Activated T-cell treated with anti-CD3 and anti-CD28 coated beads, Interleukin-2, amount 50 U/mL, for 48 hours (primary cell): ENCODE data around the gene PCCB.
"Not testable (repeated sequence)": the region's sequence is repeated elsewhere in the genome, so short reads cannot be mapped to it uniquely, and the experiment has no call there.

ENCODE experiments used
- DNase-seq, 2 experiments: peaks; one replicate each; pipeline ENCODE4 v3.0.0-alpha.2; 2020

Gene PCCB

DNA sequence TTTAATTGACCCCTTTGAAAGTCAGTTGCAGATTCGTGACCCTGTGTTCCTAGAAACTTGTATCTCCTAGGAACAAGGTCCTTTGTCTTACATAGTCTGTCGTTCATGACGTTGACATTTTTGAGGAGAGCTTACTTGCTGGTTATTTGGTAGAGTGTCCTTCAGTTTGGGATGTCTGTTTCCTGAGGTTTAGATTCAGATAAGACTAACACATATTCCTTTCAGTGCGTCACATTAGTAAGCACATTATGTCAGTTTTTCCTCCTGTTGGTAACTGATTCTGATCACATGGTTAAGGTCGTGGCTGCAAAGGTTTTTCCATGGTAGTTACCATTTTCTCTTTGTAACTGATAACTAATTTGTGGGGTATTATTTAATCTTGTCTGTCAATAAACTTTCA is 80.8 kb downstream of the PCCB start:
- no peak for DNase-seq

GRCh38 chr3:136332302-136332701 is 82.2 kb downstream of the PCCB start:
- DNase-seq, result no peak

- DNase-seq, result no peak
Observed at GRCh38 chr3:136332776-136333175, 82.6 kb downstream of the PCCB start.

DNA sequence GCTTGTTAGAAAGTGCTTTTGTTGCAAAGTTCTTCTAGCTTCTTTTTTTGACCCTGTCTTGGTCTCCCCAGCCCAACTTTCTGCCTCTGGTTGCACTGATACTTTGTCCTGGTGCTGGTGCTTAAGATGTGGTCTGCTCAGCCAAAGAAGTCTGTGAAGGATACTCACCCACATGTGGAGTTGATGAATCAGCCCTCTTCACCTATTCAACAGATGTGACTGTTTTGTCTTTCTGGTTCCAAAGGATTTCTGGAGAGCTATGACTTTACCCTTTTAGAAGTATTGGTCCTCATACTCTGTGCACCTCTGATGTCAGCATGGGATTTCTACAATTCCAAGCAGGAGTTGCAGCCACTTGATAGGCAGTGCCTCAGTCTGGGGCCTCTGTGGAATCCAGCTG is 84.1 kb downstream of the PCCB start:
- no peak for DNase-seq

GRCh38 chr3:136334726-136335125 is 84.6 kb downstream of the PCCB start:
- DNase-seq, result not testable (repeated sequence)

DNA sequence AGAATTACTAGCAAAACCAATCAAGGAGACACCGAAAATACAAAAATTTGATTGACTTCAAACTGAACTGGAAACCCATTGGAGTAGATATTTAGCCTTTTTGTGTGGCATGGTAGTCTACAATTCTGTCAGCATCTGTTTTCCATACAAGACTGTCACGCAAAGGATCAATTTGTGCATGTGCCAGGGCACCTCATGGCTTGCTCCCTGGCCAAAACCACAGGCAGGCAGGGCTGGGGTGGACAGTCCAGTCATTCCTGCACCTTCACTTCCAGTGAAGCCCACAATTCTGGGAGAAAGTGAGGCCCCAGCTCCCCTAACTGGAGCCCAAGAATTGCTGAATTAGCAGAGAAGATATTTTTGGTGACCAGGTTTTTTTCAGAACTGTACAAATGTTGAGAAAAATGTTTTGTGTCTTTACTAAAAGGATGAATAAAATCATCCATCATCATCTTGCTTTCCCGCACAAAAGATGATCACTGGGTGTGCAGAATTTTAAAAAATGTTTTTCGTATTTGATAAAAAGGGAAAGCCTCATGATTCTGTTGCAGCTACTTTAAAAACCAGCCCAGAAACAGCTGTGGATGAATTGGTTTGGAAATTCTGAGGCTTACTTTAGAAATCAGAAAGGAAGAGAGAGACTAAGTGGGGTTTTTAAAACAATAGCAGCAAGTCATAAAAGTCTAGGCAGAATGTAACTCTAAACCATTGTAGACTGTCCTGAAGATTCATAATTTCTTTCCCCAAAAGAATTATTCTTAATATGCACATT is 86.4 kb downstream of the PCCB start:
- no peak for DNase-seq

DNA sequence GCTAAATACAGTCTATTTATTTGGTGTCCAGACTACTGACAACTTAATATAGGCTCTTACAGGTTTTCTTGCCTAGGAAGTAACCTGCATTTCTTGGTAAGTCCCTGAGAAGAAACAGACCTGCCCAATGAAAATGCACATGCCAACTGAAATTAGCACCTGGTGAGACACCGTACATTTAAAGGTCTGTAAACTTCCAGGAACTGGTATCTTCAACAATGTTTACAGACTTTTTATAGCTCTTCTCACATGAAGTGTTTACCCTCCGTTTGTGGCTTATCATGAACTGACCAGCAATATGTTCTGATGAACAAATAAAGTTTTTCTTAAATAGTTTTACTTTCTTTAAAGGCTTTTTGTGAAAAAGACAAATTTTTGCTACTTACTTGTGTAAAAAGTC is 93.3 kb downstream of the PCCB start:
- no peak for DNase-seq

DNA sequence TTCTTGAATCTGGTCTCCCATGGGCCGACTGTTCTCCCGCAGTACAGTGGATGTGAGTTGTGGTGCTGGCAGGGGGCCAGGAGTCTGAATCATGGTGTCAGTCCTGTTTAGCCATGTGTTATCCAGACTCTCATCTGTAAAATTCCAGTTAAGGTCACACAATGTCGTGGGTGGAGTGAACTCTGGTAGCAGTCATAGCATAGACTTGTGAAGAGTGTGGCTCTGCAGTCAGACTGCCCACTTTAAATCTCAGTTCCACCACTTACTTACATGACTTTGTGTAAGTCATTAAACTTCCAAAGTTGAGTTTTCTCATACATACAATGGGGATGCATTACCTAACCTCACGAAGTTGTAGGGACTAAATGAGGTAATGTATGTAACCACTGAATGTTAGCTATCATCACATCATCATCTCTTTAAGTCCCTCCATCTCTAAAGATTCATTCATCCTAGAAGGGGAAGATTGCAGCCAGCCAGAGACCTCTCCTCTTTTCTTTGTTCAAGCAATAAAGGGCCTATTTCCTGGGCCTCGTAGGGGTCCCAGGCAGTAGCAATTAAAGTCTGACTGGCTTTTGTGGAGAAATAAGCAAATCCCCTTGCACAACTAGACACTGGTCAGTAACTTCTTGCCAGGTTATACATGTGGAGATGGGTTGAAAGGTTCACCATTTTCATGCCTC is 93.9 kb downstream of the PCCB start:
- DNase-seq, result no peak

DNA sequence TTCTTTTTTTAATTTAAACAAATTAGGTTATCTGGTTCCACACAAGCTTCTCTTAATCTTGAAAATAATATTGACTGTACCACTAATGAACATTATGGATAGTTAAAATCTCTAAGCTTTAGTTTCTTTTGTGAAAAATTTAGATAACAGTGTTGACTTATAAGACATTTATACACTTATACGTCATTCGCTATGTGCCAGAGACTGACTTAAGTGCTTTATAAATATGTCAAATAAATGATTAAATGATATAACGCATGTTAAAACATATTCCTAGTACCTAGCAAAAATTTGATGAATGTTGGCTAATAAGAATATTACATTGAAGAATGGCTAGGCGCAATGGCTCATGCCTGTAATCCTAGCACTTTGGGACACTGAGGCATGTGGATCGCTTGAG is 96.3 kb downstream of the PCCB start:
- no peak for DNase-seq

- no peak for DNase-seq
Observed at GRCh38 chr3:136350132-136350531, 100.0 kb downstream of the PCCB start.

GRCh38 chr3:136350557-136350956 is 100.4 kb downstream of the PCCB start:
- no peak for DNase-seq

- no peak for DNase-seq
Observed at GRCh38 chr3:136351351-136351750, 101.2 kb downstream of the PCCB start.

DNA sequence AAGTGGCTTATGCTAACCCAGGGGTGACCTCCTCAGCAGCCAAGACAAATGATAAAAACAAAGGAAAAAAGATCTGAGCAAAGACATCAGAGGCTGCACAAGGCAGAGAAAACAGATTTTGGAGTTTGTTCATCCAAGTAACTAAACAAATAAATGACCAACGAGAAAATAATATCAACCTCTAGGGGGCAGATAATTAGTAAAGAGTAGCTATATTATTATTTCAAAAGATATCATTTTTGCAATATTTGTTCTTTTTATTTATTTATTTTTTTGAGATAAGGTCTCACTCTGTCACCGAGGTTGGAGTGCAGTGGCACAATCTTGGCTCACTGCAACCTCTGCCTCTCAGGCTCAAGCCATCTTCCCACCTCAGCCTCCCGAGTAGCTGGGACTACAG is 101.8 kb downstream of the PCCB start:
- no peak for DNase-seq

DNA sequence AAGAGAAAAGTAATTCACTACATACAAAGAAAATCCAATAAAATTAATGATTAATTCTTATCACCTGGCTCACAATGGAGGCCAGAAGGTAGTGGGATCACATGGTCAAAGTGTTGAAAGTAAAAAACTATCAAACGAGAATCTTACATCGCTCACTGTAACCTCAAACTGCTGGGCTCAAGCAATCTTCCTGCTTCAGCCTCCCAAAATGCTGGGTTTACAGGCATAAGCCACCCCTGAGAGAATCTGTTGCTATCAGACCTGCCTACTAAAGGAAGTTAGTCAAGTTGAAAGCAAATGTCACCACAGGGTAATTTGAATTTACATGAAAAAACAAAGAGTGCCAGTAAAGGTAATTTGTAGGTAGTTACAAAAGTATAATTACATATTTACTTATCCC is 103.3 kb downstream of the PCCB start:
- no peak for DNase-seq

GRCh38 chr3:136366289-136366688 is 116.1 kb downstream of the PCCB start:
- DNase-seq, result no peak

DNA sequence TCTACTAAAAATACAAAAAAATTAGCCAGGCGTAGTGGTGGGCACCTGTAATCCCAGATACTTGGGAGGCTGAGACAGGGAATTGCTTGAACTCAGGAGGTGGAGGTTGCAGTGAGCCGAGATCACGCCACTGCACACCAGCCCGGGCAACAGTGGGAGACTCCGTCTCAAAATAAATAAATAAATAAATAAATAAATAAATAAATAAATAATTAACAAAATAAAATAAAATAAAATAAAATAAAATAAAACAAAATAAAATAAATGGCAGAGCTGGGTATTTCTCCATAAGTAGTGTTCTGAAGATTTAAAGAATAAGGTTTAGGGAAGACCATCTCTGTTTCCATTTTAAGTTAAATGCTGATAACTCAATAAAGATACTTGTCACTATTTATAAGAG is 125.7 kb downstream of the PCCB start:
- not testable (repeated sequence) for DNase-seq

GRCh38 chr3:136377508-136377907 is 127.4 kb downstream of the PCCB start:
- DNase-seq, result no peak

DNA sequence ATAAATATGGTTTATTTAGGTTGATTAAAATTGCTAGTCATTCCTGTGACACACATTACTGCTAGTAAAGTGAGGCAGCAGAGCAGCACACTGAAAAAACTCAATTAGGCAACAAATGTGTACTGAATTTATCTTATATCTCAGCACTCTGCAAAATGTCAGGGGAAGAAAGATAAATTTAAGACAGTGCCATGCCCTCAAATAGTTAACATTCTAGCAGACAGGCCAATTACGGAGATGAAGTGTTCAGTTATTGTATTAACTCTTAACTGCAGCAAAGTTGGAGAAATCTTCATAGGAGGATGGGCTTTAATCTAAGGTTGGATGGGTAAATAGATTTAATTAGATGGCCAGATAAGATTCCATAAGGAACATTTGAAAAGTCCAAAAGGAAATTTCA is 127.9 kb downstream of the PCCB start:
- DNase-seq, result no peak
